Measurements from ENCODE around the gene CDKAL1.

DNA sequence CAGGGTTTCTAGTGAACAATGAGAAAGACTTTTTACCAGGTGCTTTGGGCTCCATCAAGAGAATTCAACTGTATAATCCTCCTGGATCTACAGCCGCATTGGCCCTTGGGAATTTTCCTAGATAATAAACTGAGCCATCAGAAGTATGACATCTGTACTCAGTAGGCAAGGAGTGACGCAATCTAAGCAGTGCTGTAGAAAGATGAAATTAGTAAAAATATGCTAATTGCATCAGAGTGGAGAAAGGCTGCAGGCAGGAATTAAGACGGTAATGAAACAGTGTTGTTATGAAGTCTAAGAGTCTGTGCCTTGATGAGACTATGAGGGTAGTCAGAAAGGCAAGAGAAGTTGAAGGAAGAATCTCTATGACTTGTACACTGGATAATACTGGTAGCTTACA, 551.4 kb downstream of the CDKAL1 start:
- no peak for TF ChIP-seq POLR2A (conservative IDR thresholded peaks at IDR 0.05)
- no peak for TF ChIP-seq ILK (tag; IDR thresholded peaks at IDR 0.05; ENCODE audit: borderline replicate concordance, low read depth)
- no peak for TF ChIP-seq MXI1 (IDR thresholded peaks at IDR 0.05; ENCODE audit: low read depth, low read length)
- no peak for TF ChIP-seq RAD51 (IDR thresholded peaks at IDR 0.05; ENCODE audit: borderline replicate concordance, low read depth)
- TF ChIP-seq SAFB (IDR thresholded peaks at IDR 0.05; ENCODE audit: borderline replicate concordance, low read depth, low read length): no peak
- TF ChIP-seq ARNT (IDR thresholded peaks at IDR 0.05): no peak
- TF ChIP-seq, protein P1, sequence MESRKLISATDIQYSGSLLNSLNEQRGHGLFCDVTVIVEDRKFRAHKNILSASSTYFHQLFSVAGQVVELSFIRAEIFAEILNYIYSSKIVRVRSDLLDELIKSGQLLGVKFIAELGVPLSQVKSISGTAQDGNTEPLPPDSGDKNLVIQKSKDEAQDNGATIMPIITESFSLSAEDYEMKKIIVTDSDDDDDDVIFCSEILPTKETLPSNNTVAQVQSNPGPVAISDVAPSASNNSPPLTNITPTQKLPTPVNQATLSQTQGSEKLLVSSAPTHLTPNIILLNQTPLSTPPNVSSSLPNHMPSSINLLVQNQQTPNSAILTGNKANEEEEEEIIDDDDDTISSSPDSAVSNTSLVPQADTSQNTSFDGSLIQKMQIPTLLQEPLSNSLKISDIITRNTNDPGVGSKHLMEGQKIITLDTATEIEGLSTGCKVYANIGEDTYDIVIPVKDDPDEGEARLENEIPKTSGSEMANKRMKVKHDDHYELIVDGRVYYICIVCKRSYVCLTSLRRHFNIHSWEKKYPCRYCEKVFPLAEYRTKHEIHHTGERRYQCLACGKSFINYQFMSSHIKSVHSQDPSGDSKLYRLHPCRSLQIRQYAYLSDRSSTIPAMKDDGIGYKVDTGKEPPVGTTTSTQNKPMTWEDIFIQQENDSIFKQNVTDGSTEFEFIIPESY (CRISPR knock-in tag; IDR thresholded peaks at IDR 0.05): no peak
- TF ChIP-seq NFIC (IDR thresholded peaks at IDR 0.05): no peak
- no peak for TF ChIP-seq HNRNPUL1 (IDR thresholded peaks at IDR 0.05; ENCODE audit: low read length)
- no peak for TF ChIP-seq HNRNPL (IDR thresholded peaks at IDR 0.05; ENCODE audit: low read depth, low read length)
- TF ChIP-seq, protein P2, sequence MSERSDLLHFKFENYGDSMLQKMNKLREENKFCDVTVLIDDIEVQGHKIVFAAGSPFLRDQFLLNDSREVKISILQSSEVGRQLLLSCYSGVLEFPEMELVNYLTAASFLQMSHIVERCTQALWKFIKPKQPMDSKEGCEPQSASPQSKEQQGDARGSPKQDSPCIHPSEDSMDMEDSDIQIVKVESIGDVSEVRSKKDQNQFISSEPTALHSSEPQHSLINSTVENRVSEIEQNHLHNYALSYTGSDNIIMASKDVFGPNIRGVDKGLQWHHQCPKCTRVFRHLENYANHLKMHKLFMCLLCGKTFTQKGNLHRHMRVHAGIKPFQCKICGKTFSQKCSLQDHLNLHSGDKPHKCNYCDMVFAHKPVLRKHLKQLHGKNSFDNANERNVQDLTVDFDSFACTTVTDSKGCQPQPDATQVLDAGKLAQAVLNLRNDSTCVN (CRISPR knock-in tag; IDR thresholded peaks at IDR 0.05): no peak
- no peak for TF ChIP-seq CEBPB (tag; IDR thresholded peaks at IDR 0.05)
- no peak for TF ChIP-seq ESRRA (IDR thresholded peaks at IDR 0.05; ENCODE audit: borderline replicate concordance, low read depth)

Data from K562 (cell line).